GM19324 (cell line): Measurements from ENCODE around the gene NPR2.

Experiments
- ATAC-seq: cut with Tn5 transposase; IDR thresholded peaks from one replicate; pipeline ENCODE4 v1.9.1; 2021; ENCODE audit warnings: mild to moderate bottlenecking, moderate library complexity; ENCODE audit not compliant: unreplicated experiment, low FRiP score

The NPR2 gene

GRCh38 chr9:35852876-35853865, 61.8 kb downstream of the NPR2 start:
- no peak for ATAC-seq

- ATAC-seq: no peak
Observed at GRCh38 chr9:35854091-35854762, 62.8 kb downstream of the NPR2 start.

- ATAC-seq: no peak
Observed at GRCh38 chr9:35856206-35856605, 64.8 kb downstream of the NPR2 start.

- ATAC-seq: no peak
Observed at GRCh38 chr9:35856882-35857281, 65.5 kb downstream of the NPR2 start.

- no peak for ATAC-seq
Observed at GRCh38 chr9:35858458-35858857, 67.1 kb downstream of the NPR2 start.
